Erythroblast (primary cell): ENCODE data around the gene OR52M1.
A peak's percentile ranks its signal among the peaks of the same experiment; 100 is the strongest.
"Not testable (repeated sequence)": the region's sequence is repeated elsewhere in the genome, so short reads cannot be mapped to it uniquely, and the experiment has no call there.

Source experiments
- DNase-seq, 2 experiments: peaks; one replicate each; lab custom pipeline; 2025; lab: John Stamatoyannopoulos, UW
- GATA1 ChIP-seq: IDR thresholded peaks from 2 replicates; pipeline ENCODE4 v1.6.1; 2011; ENCODE audit warnings: low read depth, mild to moderate bottlenecking, control low read depth, low read length, moderate library complexity
- POLR2A ChIP-seq: IDR thresholded peaks from 2 replicates; pipeline ENCODE4 v1.6.1; 2011; ENCODE audit warnings: mild to moderate bottlenecking, low read length

The OR52M1 gene, protein sequence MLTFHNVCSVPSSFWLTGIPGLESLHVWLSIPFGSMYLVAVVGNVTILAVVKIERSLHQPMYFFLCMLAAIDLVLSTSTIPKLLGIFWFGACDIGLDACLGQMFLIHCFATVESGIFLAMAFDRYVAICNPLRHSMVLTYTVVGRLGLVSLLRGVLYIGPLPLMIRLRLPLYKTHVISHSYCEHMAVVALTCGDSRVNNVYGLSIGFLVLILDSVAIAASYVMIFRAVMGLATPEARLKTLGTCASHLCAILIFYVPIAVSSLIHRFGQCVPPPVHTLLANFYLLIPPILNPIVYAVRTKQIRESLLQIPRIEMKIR

DNA sequence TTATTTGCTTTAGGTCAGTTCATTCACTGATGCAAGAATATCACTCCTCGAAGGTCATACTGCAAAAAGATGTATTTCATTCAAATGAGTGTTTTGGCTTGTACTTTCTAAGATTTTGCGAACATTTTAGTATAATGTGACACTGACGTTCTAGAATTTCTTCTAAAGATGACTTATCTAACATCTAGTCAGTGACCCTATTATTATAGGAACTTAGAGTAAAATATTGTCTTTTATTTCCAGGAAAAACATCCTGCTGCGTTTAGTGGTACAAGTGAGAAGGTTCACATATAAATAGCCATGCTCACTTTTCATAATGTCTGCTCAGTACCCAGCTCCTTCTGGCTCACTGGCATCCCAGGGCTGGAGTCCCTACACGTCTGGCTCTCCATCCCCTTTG is at the start of gene OR52M1:
TSS of gene OR52M1 (plus strand) at position 301 of the 400 bp plus-strand sequence. CDS start at position 301, 0 bp downstream.
- DNase-seq: no peak
- no peak for TF ChIP-seq POLR2A
- no peak for TF ChIP-seq GATA1

DNA sequence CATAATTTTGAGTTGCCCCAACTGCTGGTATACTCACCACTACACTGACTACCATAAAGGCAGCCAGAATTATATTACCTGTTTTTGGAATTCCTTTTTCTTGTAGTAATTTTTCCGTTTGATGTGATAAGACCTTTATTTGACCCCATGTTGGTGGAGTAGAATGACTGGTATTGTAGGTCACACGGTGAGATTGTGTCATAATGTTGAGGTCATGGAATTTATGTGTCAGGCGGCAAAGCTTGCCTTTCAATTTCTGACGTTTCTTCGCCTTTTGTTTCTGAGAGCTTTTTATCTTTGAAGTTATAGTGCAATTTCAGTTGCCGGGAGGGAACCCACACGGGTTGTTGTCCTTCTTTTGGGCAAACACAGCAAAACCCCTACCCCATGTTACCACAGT is 49.5 kb upstream of the OR52M1 start:
- no peak for DNase-seq
- TF ChIP-seq POLR2A (no peak), GATA1 (no peak)

DNA sequence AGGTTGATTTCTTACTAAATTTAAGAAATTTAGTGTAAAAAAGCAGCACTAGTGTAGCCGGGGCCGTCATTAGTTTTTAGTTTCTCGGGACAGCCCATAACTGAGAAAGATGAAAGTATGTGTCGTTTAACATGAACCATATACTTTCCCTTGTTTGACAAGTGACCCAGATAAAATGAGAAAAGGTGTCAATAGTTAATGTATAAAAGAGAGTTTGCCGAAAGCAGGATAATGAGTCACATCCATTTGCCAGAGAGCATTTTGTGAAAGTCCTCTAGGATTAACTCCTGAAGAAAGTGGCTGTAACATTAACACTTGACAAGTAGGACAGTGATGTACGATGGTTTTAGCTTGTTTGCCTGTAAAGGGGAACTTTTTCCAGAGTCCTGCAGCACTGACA is 49.0 kb upstream of the OR52M1 start:
- no peak for DNase-seq
- TF ChIP-seq POLR2A (no peak), GATA1 (no peak)

DNA sequence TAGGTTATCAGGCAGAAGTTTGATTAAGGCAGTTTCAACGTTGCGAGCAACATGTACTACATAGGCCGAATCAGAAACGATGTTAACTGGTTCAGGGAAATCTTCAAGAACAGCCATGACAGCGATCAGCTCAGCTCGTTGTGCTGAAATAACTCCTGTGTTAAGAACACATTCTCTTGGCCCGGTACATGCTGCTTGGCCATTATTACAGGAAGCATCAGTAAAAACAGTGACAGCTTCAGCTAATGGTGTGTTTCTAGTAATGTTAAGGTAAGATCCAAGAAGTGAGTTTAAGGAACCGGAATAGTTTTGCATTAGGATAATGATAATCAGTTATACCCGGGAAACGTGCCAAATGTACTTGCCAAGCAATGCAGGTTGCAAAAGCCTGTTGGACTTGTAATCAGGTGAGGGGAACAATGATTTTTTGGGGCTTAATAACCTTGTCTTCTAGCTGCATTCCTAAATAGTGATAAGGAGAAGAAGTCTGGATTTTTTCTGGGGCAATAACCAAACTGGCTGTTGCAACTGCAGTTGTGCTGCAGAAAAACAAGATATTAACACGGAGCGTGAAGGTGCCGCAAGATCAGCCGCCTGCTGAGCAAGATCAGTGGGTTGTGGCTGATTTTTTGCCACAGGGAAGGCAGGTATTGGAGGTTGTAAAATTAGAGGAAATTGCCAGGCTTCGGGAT is 48.3 kb upstream of the OR52M1 start:
- no peak for TF ChIP-seq POLR2A
- no peak for TF ChIP-seq GATA1
- DNase-seq: no peak

DNA sequence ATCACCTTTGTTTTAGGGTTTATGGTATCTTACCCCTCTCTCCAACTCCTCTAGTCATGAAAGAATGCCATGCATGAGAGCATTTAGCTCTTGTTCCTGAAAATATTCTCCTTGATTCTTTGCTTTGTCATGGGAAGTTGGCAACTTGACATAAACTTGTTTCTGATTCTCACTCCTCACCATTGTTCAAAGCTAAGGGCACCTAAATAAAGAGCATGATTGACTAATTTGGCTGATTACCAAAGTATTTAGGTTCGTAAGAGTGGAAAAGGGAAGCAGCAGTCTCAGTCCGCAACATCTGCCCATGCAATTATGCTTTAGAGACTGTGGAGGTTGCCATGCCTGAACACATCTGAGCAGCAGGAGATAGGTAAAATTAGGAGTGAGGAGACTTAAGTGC is 36.1 kb upstream of the OR52M1 start:
- TF ChIP-seq GATA1 (no peak), POLR2A (no peak)
- no peak for DNase-seq

DNA sequence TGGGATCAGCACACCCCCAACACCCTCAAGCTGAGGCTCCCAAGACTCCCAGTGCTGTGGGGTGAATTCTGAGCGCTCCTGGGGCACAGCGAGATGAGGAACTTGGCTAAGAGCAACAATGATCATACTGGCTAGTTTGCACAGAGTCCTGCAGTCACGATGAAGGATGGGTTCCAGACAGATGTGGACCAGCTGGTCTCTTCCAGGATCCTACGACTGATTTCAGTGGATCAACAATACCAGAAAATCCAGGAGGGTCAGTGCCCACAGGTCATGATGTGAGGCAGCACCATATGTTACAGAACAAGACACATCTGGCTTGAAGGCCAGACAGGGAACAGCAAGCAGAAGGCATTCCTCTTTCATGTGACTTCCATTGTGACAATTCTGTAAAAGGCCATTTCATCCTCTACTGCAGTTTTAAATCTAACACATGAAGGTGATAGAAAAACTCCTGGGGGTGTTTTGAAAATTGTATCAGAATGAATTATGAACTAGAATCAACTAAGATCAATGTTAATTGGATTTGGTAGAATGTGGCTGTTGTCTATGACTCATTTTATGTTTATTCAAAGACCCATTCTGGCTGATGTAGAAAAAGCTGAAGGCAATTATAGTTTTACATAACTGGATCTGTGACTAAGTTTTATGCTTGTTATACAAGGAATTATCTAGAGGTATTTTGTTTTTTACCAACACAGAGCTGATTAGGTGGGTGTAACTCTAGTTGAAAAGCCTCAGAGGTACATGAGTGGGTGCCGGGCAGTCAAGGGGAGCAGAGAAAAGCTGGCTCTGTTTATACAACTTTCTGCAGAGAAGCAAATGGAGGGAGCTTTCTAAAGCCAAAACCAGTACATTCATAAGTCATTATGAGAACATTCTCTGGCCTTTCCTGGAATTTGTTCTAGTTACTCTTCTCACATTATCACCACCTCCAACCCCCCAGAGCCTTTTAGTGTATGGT is 33.4 kb upstream of the OR52M1 start:
- TF ChIP-seq GATA1: no peak
- TF ChIP-seq POLR2A: no peak
- no peak for DNase-seq

DNA sequence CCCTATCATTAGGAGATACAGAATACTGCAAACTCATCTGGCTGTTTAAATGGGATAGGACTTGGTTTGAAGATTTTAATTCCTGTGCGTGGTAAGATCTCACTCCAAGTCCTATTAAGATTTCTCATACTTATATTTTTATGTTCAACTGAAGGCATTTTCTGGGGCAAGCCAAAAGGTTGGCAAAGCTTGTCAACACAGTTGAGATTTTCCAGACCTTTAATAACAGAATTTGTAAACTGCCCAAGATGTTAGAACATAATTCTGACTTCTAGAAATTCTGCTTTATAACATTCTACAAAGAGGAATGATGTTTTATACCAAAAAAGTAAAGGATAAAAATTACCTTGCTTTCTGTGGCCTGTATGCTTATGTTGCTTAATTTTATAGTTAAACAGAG is 30.8 kb upstream of the OR52M1 start:
- no peak for DNase-seq
- TF ChIP-seq GATA1: no peak
- no peak for TF ChIP-seq POLR2A

DNA sequence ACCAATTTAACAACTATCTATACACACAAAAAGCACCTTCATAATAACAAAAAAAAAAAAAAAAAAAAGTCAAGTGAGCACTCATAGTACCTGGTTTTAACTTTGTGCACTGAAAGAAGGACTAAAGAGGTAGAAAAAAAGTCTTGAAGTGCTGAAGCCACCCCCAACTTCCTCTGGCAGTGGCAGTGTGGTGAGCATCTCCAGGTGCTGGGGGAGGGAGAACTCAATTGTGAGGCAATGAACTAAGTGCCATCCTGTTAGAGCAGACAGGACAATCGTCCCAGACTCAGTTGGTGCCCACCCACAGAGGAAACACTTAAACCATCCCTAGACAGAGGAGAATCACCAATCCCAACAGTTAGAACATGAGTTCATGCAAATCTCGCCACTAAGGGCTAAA is 22.7 kb upstream of the OR52M1 start:
- DNase-seq: no peak
- TF ChIP-seq GATA1 (no peak), POLR2A (no peak)

DNA sequence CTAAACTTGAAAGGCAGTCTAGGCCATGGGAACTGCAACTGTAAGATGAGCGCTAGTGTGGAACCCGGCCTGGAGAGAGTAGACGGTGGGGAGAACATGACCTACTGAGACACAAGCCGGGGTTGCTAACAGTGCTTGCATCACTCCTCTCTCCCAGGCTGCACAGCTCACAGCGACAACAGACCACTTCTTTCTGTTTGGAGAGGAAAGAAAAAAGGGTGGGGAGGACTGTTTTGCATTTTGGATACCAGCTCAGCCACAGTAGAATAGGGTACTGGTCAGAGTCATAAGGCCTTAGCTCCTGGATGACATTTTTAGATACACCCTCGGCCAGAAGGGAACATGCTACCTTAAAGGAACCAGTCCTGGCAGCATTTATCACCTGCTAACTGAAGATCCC is 22.2 kb upstream of the OR52M1 start:
- TF ChIP-seq POLR2A (no peak), GATA1 (no peak)
- DNase-seq: no peak

DNA sequence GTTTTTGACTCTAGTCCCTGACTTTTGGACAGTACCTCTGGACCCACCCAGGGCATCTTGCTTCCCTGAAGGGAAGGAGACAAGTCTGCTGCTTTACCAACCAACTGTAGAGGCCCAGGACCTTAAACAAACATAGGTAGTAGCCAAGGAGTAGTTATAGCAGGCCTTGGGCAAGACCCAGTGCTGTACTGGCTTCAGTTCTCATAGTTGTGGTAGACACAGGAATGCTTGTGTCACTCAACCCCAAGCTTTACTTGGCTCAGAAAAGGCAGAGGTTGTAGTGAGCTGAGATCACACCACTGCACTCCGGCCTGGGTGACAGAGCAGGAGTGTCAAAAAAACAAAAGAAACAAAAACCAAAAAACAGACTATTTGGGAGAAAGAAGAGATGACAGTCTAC is 21.3 kb upstream of the OR52M1 start:
- no peak for DNase-seq
- TF ChIP-seq POLR2A (no peak), GATA1 (no peak)

DNA sequence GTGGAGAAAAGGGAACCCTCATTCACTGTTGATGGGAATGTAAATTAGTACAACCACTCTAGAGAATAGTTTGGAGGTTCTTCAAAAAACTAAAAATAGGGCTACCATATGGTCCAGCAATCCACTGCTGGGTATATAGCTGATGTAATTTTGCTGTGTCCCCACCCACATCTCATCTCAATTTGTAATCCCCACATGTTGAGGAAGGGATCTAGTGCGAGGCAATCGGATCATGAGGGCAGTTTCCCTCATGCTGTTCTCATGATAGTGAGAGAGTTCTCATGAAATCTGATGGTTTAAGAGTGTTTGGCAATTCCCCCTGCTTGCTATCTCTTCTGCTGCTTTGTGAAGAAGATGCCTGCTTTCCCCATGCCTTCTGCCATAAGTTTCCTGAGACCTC is 17.1 kb upstream of the OR52M1 start:
- TF ChIP-seq POLR2A: no peak
- TF ChIP-seq GATA1: no peak
- no peak for DNase-seq

DNA sequence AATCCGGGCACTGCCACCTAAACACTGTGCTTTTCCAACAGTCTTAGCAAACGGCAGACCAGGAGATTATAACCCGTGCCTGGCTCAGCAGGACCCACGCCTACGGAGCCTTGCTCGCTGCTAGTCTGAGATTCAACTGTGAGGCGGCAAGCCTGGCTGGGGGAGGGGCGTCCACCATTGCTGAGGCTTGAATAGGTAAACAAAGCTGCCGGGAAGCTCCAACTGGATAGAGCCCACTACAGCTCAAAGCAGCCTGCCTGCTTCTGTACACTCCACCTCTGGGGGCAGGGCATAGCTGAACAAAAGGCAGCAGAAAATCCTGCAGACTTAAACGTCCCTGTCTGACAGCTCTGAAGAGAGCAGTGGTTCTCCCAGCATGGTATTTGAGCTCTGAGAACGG is 13.3 kb upstream of the OR52M1 start:
- DNase-seq: not testable (repeated sequence)

DNA sequence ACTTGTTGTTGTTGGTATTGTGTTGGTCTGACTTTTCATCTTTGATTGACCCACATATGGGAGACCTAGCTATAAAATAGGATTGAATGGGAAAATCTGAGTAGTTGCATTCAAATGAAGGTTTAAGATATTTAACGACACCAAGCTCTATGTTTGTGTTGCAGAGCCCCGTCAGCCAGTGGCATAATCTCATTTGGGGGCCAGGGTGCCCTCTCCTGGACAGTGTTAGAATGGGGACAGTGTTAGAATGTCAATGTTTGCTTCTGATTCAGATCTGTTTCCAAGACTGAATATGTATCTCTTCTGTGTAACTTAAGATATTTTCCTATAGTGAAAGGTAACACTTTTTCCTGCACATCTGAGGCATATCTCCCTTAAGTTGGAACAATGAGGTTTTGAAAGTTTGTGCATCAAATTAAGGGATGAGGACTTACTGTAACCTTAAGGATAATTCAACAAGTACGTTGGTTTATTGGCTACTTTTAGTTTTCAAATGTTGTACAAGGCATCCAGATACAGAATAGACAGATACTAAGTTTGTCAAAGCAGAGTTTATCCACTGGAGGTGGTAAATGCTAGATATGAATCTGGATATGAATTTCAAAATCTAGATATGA is 5.3 kb upstream of the OR52M1 start:
- TF ChIP-seq GATA1 (no peak), POLR2A (no peak)
- DNase-seq: peak; percentile 41 to 67
